H1 (cell line): ENCODE data around the gene ADAMTS20. TPM values are rescaled to one million over a fixed set of nuclear protein-coding genes. Genes with fewer than 3 reads are reported as not detected.

Experiments
- CTCF ChIA-PET: fragments of 300-600 bp; sonication (Branson Sonifier 250); formaldehyde crosslinking; loops from one replicate; lab custom pipeline; 2021; ENCODE audit not compliant: partially characterized antibody; lab: Charles Lee
- POLR2A ChIA-PET: fragments of 300-600 bp; sonication (Branson Sonifier 250); formaldehyde crosslinking; loops from one replicate; lab custom pipeline; 2021; ENCODE audit warnings: inconsistent platforms; ENCODE audit not compliant: partially characterized antibody; lab: Charles Lee
- DNase-seq, 2 experiments: peaks; one replicate each; pipeline versions ENCODE4 v3.0.0 to v3.0.0-alpha.2; 2010 to 2022; ENCODE audit warnings: low spot score in 2 of 2, low read depth in 1 of 2, mixed read lengths in 1 of 2
- FAIRE-seq: peaks from 2 replicates; lab custom pipeline; 2011; peaks lifted over from hg19 to GRCh38; lab: Jason Lieb, UNC
- H2AFZ ChIP-seq: 2 replicates; pipeline ENCODE4 v1.8.1; 2012; ENCODE audit warnings: low read length, inconsistent platforms
- H2AK5ac ChIP-seq: 2 replicates; pipeline ENCODE4 v1.6.1; 2013; ENCODE audit warnings: low read depth, low read length
- H2BK120ac ChIP-seq: replicated peaks from 2 replicates; pipeline ENCODE3; 2013; ENCODE audit warnings: low read depth, low read length, inconsistent platforms
- H2BK12ac ChIP-seq: 2 replicates; pipeline ENCODE4 v1.6.1; 2013; ENCODE audit warnings: low read depth, low read length
- H2BK15ac ChIP-seq: 2 replicates; pipeline ENCODE4 v1.6.1; 2013; ENCODE audit warnings: low read length
- H2BK20ac ChIP-seq: 2 replicates; pipeline ENCODE4 v1.6.1; 2013; ENCODE audit warnings: low read length
- H2BK5ac ChIP-seq: 2 replicates; pipeline ENCODE4 v1.6.1; 2013; ENCODE audit warnings: low read depth, low read length
- H3K14ac ChIP-seq: 2 replicates; pipeline ENCODE4 v1.6.1; 2013; ENCODE audit warnings: inconsistent platforms; ENCODE audit not compliant: insufficient read length
- H3K18ac ChIP-seq: 2 replicates; pipeline ENCODE4 v1.6.1; 2013; ENCODE audit warnings: low read length; ENCODE audit errors: extremely low read depth
- H3K23ac ChIP-seq: 2 replicates; pipeline ENCODE4 v1.6.1; 2013; ENCODE audit warnings: inconsistent platforms; ENCODE audit not compliant: insufficient read length
- H3K23me2 ChIP-seq: 2 replicates; pipeline ENCODE4 v1.6.1; 2013; ENCODE audit warnings: low read depth, low read length
- H3K27ac ChIP-seq: 2 replicates; pipeline ENCODE4 v1.6.1; 2011; ENCODE audit warnings: low read depth, low read length, inconsistent platforms
- H3K27me3 ChIP-seq, 4 experiments: replicated peaks in 1 of 4; 1 replicate in 1 of 4; 2 replicates in 3 of 4; pipeline versions ENCODE4 v1.6.1 to v1.8.1; 2011 to 2013; ENCODE audit warnings: low read length in 3 of 4, mild to moderate bottlenecking in 3 of 4, inconsistent platforms in 2 of 4, mixed read lengths in 2 of 4, moderate library complexity in 1 of 4; ENCODE audit not compliant: control insufficient read depth in 3 of 4, insufficient read depth in 3 of 4; ENCODE audit errors: extremely low read depth in 1 of 4
- H3K36me3 ChIP-seq, 4 experiments: 2 replicates each; pipeline versions ENCODE4 v1.6.1 to v1.8.1; 2011 to 2013; ENCODE audit warnings: mild to moderate bottlenecking in 4 of 4, low read length in 3 of 4, moderate library complexity in 2 of 4, control low read depth in 1 of 4, inconsistent platforms in 1 of 4; ENCODE audit not compliant: insufficient read depth in 4 of 4, control insufficient read depth in 2 of 4
- H3K4ac ChIP-seq: replicated peaks from 2 replicates; pipeline ENCODE3; 2013; ENCODE audit warnings: low read length, low read depth, mixed read lengths, inconsistent platforms; ENCODE audit not compliant: insufficient read length
- H3K4me1 ChIP-seq, 4 experiments: replicated peaks in 1 of 4; 1 replicate in 1 of 4; 2 replicates in 3 of 4; pipeline versions ENCODE4 v1.6.1 to v1.8.1; 2011 to 2013; ENCODE audit warnings: low read length in 3 of 4, inconsistent platforms in 2 of 4, mixed read lengths in 1 of 4; ENCODE audit not compliant: insufficient read depth in 4 of 4, control insufficient read depth in 3 of 4
- H3K4me2 ChIP-seq, 2 experiments: 2 replicates each; pipeline versions ENCODE4 v1.6.1 to v1.8.1; 2011 to 2013; ENCODE audit warnings: low read depth in 2 of 2, low read length in 2 of 2, control low read depth in 1 of 2, inconsistent platforms in 1 of 2, mild to moderate bottlenecking in 1 of 2; ENCODE audit not compliant: insufficient read depth in 1 of 2
- H3K4me3 ChIP-seq, 4 experiments: fragments of 200-600, 300-600 bp in 1 of 4; sonication (generic), shearing (Covaris generic), sonication (Bioruptor Twin) in 1 of 4; 2 replicates each; pipeline versions ENCODE4 v1.5.1 to v1.8.1; 2011 to 2016; ENCODE audit warnings: low read length in 4 of 4, low read depth in 3 of 4, control low read depth in 2 of 4, inconsistent platforms in 2 of 4, mild to moderate bottlenecking in 2 of 4, mixed read lengths in 1 of 4, moderate library complexity in 1 of 4; ENCODE audit not compliant: insufficient read depth in 2 of 4; ENCODE audit errors: extremely low read depth in 1 of 4
- H3K56ac ChIP-seq: replicated peaks from 2 replicates; pipeline ENCODE3; 2013; ENCODE audit warnings: low read depth, mild to moderate bottlenecking, mixed read lengths, low read length, inconsistent platforms; ENCODE audit not compliant: insufficient read length
- H3K79me1 ChIP-seq: 2 replicates; pipeline ENCODE4 v1.6.1; 2013; ENCODE audit warnings: low read depth, low read length, control low read depth
- H3K79me2 ChIP-seq, 2 experiments: 2 replicates each; pipeline versions ENCODE4 v1.6.1 to v1.8.1; 2012 to 2013; ENCODE audit warnings: low read length in 2 of 2, mild to moderate bottlenecking in 2 of 2, inconsistent platforms in 1 of 2; ENCODE audit not compliant: insufficient read depth in 2 of 2, control insufficient read depth in 1 of 2
- H3K9ac ChIP-seq, 4 experiments: replicated peaks in 1 of 4; 1 replicate in 1 of 4; 2 replicates in 3 of 4; pipeline versions ENCODE4 v1.6.1 to v1.8.1; 2011 to 2013; ENCODE audit warnings: low read depth in 3 of 4, low read length in 3 of 4, control low read depth in 2 of 4, mild to moderate bottlenecking in 2 of 4, moderate library complexity in 2 of 4, inconsistent platforms in 1 of 4; ENCODE audit errors: extremely low read depth in 1 of 4
- H3K9me3 ChIP-seq, 2 experiments: 2 replicates each; pipeline versions ENCODE4 v1.6.1 to v1.8.1; 2012 to 2013; ENCODE audit warnings: mild to moderate bottlenecking in 2 of 2, moderate library complexity in 2 of 2, control low read depth in 1 of 2, inconsistent platforms in 1 of 2, low read depth in 1 of 2, low read length in 1 of 2, mixed read lengths in 1 of 2; ENCODE audit not compliant: insufficient read depth in 2 of 2
- H4K20me1 ChIP-seq, 2 experiments: replicated peaks in 1 of 2; 2 replicates each; pipeline versions ENCODE3 to v1.8.1; 2011 to 2013; ENCODE audit warnings: inconsistent platforms in 2 of 2, low read length in 2 of 2, mild to moderate bottlenecking in 1 of 2; ENCODE audit not compliant: insufficient read depth in 2 of 2, control insufficient read depth in 1 of 2
- H4K5ac ChIP-seq: 2 replicates; pipeline ENCODE4 v1.6.1; 2013; ENCODE audit warnings: low read length, low read depth, mixed read lengths, inconsistent platforms; ENCODE audit not compliant: insufficient read length
- H4K8ac ChIP-seq: 2 replicates; pipeline ENCODE4 v1.8.0; 2013; ENCODE audit warnings: mild to moderate bottlenecking, moderate library complexity, low read length, inconsistent platforms; ENCODE audit not compliant: insufficient read depth; ENCODE audit errors: extremely low read depth
- H4K91ac ChIP-seq: replicated peaks from 2 replicates; pipeline ENCODE3; 2013; ENCODE audit warnings: low read length, mixed read lengths, inconsistent platforms; ENCODE audit not compliant: insufficient read length
- BACH1 ChIP-seq: IDR thresholded peaks from 2 replicates; pipeline ENCODE4 v1.6.1; 2012; ENCODE audit warnings: low read length, improper control_type of control experiment
- CBX5 ChIP-seq: fragments of 300-800, 300-1000 bp; sonication (generic); IDR thresholded peaks from 2 replicates; pipeline ENCODE4 v1.7.1; 2016; ENCODE audit warnings: antibody characterized with exemption, low read length, low read depth
- CBX8 ChIP-seq: fragments of 300-800, 300-1000 bp; sonication (generic); IDR thresholded peaks from 2 replicates; pipeline ENCODE4 v1.7.1; 2016; ENCODE audit warnings: low read depth, low read length, borderline replicate concordance
- CHD2 ChIP-seq: IDR thresholded peaks from 2 replicates; pipeline ENCODE4 v1.6.1; 2012; ENCODE audit warnings: low read length, improper control_type of control experiment
- GABPA ChIP-seq: IDR thresholded peaks from 2 replicates; pipeline ENCODE4 v1.6.1; 2011; ENCODE audit warnings: mild to moderate bottlenecking, low read length, moderate library complexity, borderline replicate concordance; ENCODE audit not compliant: insufficient read depth
- GTF2F1 ChIP-seq: IDR thresholded peaks from 2 replicates; pipeline ENCODE4 v1.6.1; 2012; ENCODE audit warnings: low read depth, low read length, improper control_type of control experiment, borderline replicate concordance
- MAFK ChIP-seq: IDR thresholded peaks from 2 replicates; pipeline ENCODE4 v1.6.1; 2012; ENCODE audit warnings: low read depth, mild to moderate bottlenecking, improper control_type of control experiment, low read length
- NANOG ChIP-seq: IDR thresholded peaks from 2 replicates; pipeline ENCODE4 v1.6.1; 2011; ENCODE audit warnings: low read length, low read depth, mild to moderate bottlenecking, inconsistent platforms; ENCODE audit not compliant: insufficient read depth, poor library complexity, severe bottlenecking
- PHF8 ChIP-seq: fragments of 200-600 bp; sonication (generic); conservative IDR thresholded peaks from 2 replicates; pipeline ENCODE4 v1.7.1; 2012; ENCODE audit warnings: low read depth, mild to moderate bottlenecking, inconsistent platforms, low read length, moderate library complexity
- POLR2A ChIP-seq, 2 experiments: IDR thresholded peaks; 1 replicate in 1 of 2; 2 replicates in 1 of 2; pipeline ENCODE4 v1.6.1; 2011; ENCODE audit warnings: low read depth in 2 of 2, low read length in 2 of 2, mild to moderate bottlenecking in 2 of 2; ENCODE audit errors: control extremely low read depth in 1 of 2
- RAD21 ChIP-seq, 2 experiments: IDR thresholded peaks in 1 of 2; conservative IDR thresholded peaks in 1 of 2; 2 replicates each; pipeline ENCODE4 v1.6.1; 2011; ENCODE audit warnings: low read depth in 2 of 2, low read length in 2 of 2, improper control_type of control experiment in 1 of 2, inconsistent platforms in 1 of 2, mild to moderate bottlenecking in 1 of 2, moderate library complexity in 1 of 2
- RFX5 ChIP-seq: IDR thresholded peaks from 2 replicates; pipeline ENCODE4 v1.6.1; 2011; ENCODE audit warnings: low read depth, low read length, improper control_type of control experiment, borderline replicate concordance
- RXRA ChIP-seq: IDR thresholded peaks from 2 replicates; pipeline ENCODE4 v1.6.1; 2011; ENCODE audit warnings: low read depth, mild to moderate bottlenecking, low read length, moderate library complexity; ENCODE audit not compliant: insufficient read depth
- SIX5 ChIP-seq: IDR thresholded peaks from 2 replicates; pipeline ENCODE4 v1.6.1; 2011; ENCODE audit warnings: mild to moderate bottlenecking, low read depth, low read length
- WGBS, 2 experiments: shearing (Covaris generic) in 1 of 2; methylation state at CpG; one replicate each; pipeline versions ENCODE4 v1.1.6 to v1.1.7; 2013 to 2015; ENCODE audit warnings: low lambda C conversion rate in 2 of 2, mixed read lengths in 2 of 2, inconsistent platforms in 1 of 2, low coverage in 1 of 2, missing lambda C conversion rate in 1 of 2; ENCODE audit not compliant: insufficient replicate concordance in 2 of 2, insufficient coverage in 1 of 2, insufficient read length in 1 of 2; ENCODE audit errors: extremely low coverage in 1 of 2, missing lambda C conversion rate in 1 of 2; 5-methylcytosine and 5-hydroxymethylcytosine counted together
- polyA plus RNA-seq, 7 experiments: library from polyadenylated mRNA; depleted of rRNA in 3 of 7; stranded (reverse) in 5 of 7; unstranded in 2 of 7; fragments of >200 nt in 5 of 7; fragments of 200-250 nt in 2 of 7; gene quantifications; 1 replicate in 5 of 7; 2 replicates in 1 of 7; 4 replicates in 1 of 7; pipeline versions ENCODE4 v1.2.1 to v1.2.3, GENCODE V29; 2011 to 2013; ENCODE audit warnings: missing spikeins in 2 of 7, mixed read lengths in 2 of 7
- total RNA-seq: library from RNA; stranded (reverse); fragmentation: NEBNext Ultra II Directional; extraction: Animal tissue kit (Norgen Biotek cat#: 25700); gene quantifications from 2 replicates; pipeline ENCODE4 v1.2.1, GENCODE V29; 2021

Gene ADAMTS20
- total and polyA plus RNA-seq, 2 of the 8 experiments (the other 6 are each of a cell fraction or from before 2014, with no cell fraction given), result 2.9 to 5.1 TPM

DNA sequence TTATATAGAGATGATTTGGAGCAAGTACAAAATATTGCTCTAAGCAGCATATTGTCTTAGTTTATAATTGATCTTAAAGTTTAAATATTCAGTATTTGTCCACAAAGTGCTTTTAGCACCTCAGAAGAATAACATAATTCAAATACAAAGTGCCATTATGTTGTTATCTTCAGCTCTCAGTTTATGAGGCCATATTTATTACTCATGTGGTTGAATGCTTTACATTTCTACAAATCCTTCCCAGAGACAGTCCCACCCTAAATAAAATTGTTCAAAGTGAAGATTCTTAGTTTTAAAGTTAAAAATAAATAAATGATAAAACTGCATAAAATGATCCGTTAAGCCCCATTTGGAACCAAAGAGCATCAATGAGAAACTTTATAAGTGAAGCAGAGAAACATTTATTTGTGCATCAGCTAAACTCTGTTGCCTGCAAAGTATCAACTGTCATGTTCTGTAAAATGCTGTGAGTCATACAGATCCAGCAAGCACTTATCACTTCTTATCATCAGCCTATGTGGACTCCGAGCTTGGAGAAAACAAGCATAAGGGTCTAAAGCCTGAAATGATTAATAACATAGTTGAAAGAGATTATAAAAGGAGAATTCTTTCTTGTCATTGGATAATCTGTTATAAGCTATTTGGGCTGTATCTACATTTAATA is 218.9 kb downstream of the ADAMTS20 start:
- Histone ChIP-seq H3K4me2 (no peak overlapping the region), H3K23me2 (no peaks in the 10 kb centered on the region)
- no peak for TF ChIP-seq MAFK
- no peak for TF ChIP-seq CHD2
- TF ChIP-seq RFX5, result no peak
- TF ChIP-seq CBX5, result no peak
- no peak for TF ChIP-seq RXRA
- no peak for TF ChIP-seq GTF2F1
- TF ChIP-seq RAD21 (IDR thresholded peaks at IDR 0.05 in 1 of 2, conservative IDR thresholded peaks at IDR 0.05 in 1 of 2; ENCODE audit: low read depth in 2 of 2, low read length in 2 of 2), result no peak
- TF ChIP-seq CBX8, result no peak
- no peak for TF ChIP-seq POLR2A (IDR thresholded peaks at IDR 0.05; ENCODE audit: control extremely low read depth in 1 of 2, low read depth in 2 of 2, low read length in 2 of 2)
- TF ChIP-seq GABPA, result no peak
- no peak for TF ChIP-seq SIX5
- no peak for TF ChIP-seq BACH1
- TF ChIP-seq PHF8, result no peak
- no peak for TF ChIP-seq NANOG

More for the DNA sequence above, 218.9 kb downstream of the ADAMTS20 start:
- no peak overlapping the region for H3K18ac ChIP-seq
- H3K27ac ChIP-seq, result no peak overlapping the region
- H3K27me3 ChIP-seq, result no peaks in the 10 kb centered on the region
- no peak overlapping the region for H3K14ac ChIP-seq
- H3K36me3 ChIP-seq, result no peaks in the 10 kb centered on the region; a peak in 1 of 8 replicates
- H4K91ac ChIP-seq, result no peak overlapping the region
- 93% methylated on average over 2 of the region's 2 CpGs; no CpG with 5 or more reads in 1 of the 2 experiments for WGBS, 2 experiments
- H3K56ac ChIP-seq, result no peak overlapping the region
- no peak overlapping the region for H2BK120ac ChIP-seq
- ChIA-PET CTCF (no interaction called here), POLR2A (no interaction called here)
- H2AK5ac ChIP-seq, result no peak overlapping the region
- FAIRE-seq (no peak), DNase-seq (no peak)
- H3K9ac ChIP-seq, result no peak overlapping the region
- no peak overlapping the region for H2BK15ac ChIP-seq
- no peaks in the 10 kb centered on the region for H4K20me1 ChIP-seq
- H3K4me3 ChIP-seq, result no peak overlapping the region
- no peak overlapping the region for H2AFZ ChIP-seq
- no peak overlapping the region for H2BK5ac ChIP-seq
- no peak overlapping the region for H2BK20ac ChIP-seq
- no peaks in the 10 kb centered on the region for H3K4me1 ChIP-seq
- no peak overlapping the region for H3K4ac ChIP-seq
- H3K9me3 ChIP-seq, result peaks cover 0 to 3% of the 10 kb centered on the region in 2 experiments; a peak in 1 of 4 replicates
- no peaks in the 10 kb centered on the region for H3K79me2 ChIP-seq
- H3K23ac ChIP-seq, result no peak overlapping the region
- no peaks in the 10 kb centered on the region for H3K79me1 ChIP-seq
- no peak overlapping the region for H4K8ac ChIP-seq
- H2BK12ac ChIP-seq, result no peak overlapping the region
- H4K5ac ChIP-seq, result no peak overlapping the region
